ENCODE results near the gene MGLL.
"Not testable (repeated sequence)": the region's sequence is repeated elsewhere in the genome, so short reads cannot be mapped to it uniquely, and the experiment has no call there.

The MGLL gene

GRCh38 chr3:127670761-127671522 lies 151.4 kb downstream of the MGLL start:
- no peak for DNase-seq

GRCh38 chr3:127670229-127670559 lies 152.1 kb downstream of the MGLL start:
- no peak for DNase-seq

- DNase-seq, result no peak
Observed at GRCh38 chr3:127669541-127670228, 152.6 kb downstream of the MGLL start.

- DNase-seq, result no peak
Observed at GRCh38 chr3:127668906-127669305, 153.4 kb downstream of the MGLL start.

GRCh38 chr3:127667119-127667681 lies 155.1 kb downstream of the MGLL start:
- no peak for DNase-seq

- DNase-seq, result no peak
Observed at GRCh38 chr3:127666676-127667075, 155.6 kb downstream of the MGLL start.

GRCh38 chr3:127665586-127665985 lies 156.7 kb downstream of the MGLL start:
- no peak for DNase-seq

- DNase-seq, result no peak
Observed at GRCh38 chr3:127665165-127665564, 157.2 kb downstream of the MGLL start.

GRCh38 chr3:127663151-127663550 lies 159.2 kb downstream of the MGLL start:
- no peak for DNase-seq

GRCh38 chr3:127662001-127662469 lies 160.3 kb downstream of the MGLL start:
- no peak for DNase-seq

GRCh38 chr3:127661600-127661999 lies 160.7 kb downstream of the MGLL start:
- no peak for DNase-seq

GRCh38 chr3:127660621-127661251 lies 161.6 kb downstream of the MGLL start:
- no peak for DNase-seq

- no peak for DNase-seq
Observed at GRCh38 chr3:127658234-127658633, 164.1 kb downstream of the MGLL start.

GRCh38 chr3:127656906-127657305 lies 165.4 kb downstream of the MGLL start:
- DNase-seq, result no peak

- DNase-seq, result peak; percentile 36
Observed at GRCh38 chr3:127655641-127656040, 166.7 kb downstream of the MGLL start.

GRCh38 chr3:127654993-127655392 lies 167.3 kb downstream of the MGLL start:
- not testable (repeated sequence) for DNase-seq

GRCh38 chr3:127654374-127654773 lies 167.9 kb downstream of the MGLL start:
- no peak for DNase-seq

- DNase-seq, result peak; percentile 9
Observed at GRCh38 chr3:127652246-127652995, 169.9 kb downstream of the MGLL start.

GRCh38 chr3:127651516-127652172 lies 170.7 kb downstream of the MGLL start:
- no peak for DNase-seq

GRCh38 chr3:127650236-127650635 lies 172.1 kb downstream of the MGLL start:
- DNase-seq, result no peak

- DNase-seq, result no peak
Observed at GRCh38 chr3:127647845-127648204, 174.5 kb downstream of the MGLL start.

- no peak for DNase-seq
Observed at GRCh38 chr3:127647166-127647844, 175.0 kb downstream of the MGLL start.
